Measurements from ENCODE around the gene PTN. TPM values are rescaled to one million over a fixed set of nuclear protein-coding genes. Genes with fewer than 3 reads are reported as not detected.

Gene PTN
- total and polyA plus RNA-seq, 5 donors from 2014 or later = 0.15 TPM; not detected in 4

DNA sequence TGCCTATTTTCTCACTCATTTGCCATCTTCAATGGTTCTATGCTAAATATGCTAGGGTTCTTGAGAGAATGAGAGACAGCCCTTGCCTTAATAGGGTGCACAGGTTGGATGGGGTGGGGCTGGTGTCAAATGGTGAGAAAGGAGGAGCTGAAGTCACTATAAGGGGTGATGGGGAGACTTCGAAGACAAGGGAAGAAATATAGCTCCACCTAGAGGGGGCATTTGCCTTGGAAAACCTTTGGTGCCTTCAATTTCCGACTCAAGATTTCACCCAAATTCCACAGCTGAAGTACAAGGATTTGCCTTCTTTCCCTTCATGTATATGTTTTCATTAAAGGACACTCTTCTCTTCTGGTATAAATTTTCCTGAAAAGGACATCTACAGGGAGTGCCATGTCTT, 5.6 kb downstream of the PTN start:
- H3K27ac Mint-ChIP-seq = no peak overlapping the region
- Histone ChIP-seq H3K4me3 (ENCODE audit: low read depth, low read length) (no peak overlapping the region), H3K27ac (ENCODE audit: insufficient read depth, low read length, poor library complexity, severe bottlenecking) (no peak overlapping the region), H3K27me3 (ENCODE audit: control insufficient read depth, insufficient read depth, low read length) (no peaks in the 10 kb centered on the region), H3K4me1 (ENCODE audit: control insufficient read depth, insufficient read depth, low read length, poor library complexity, severe bottlenecking) (no peaks in the 10 kb centered on the region), H3K36me3 (ENCODE audit: control insufficient read depth, insufficient read depth, low read length) (no peaks in the 10 kb centered on the region), H3K9me3 (ENCODE audit: control insufficient read depth in 2 of 2, low read length in 2 of 2) (no peaks in the 10 kb centered on the region)
- no peak overlapping the region for H3K4me3 Mint-ChIP-seq
- ATAC-seq (ENCODE audit: low read depth in 2 of 2) (no peak), DNase-seq (no peak)
- peaks cover 0 to 7% (median 4%) of the 10 kb centered on the region in 7 donors for H3K9me3 Mint-ChIP-seq
- peaks cover 4% of the 10 kb centered on the region for H3K27me3 Mint-ChIP-seq
- H3K4me1 Mint-ChIP-seq = no peaks in the 10 kb centered on the region
- no peaks in the 10 kb centered on the region for H3K36me3 Mint-ChIP-seq

DNA sequence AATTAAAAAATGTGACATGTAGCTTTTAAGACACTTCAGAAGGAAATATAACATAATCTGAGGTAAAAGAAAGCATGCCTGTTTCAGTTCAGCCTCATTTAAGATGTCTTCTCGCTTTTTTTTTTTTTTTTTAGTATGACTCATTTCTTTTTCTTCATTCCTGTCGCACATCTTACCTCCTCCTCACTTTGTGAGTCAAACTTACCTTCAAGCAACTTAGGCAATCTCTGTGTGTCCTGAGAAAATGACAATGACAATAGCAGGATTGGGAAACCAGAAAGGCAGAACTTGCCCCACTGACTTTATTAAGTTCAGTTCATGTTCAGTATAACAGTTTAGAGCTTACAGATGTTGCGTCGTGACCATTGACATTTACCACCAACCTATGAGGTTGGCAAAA, 7.7 kb downstream of the PTN start:
- Histone ChIP-seq H3K4me3 (ENCODE audit: low read depth, low read length) (no peak overlapping the region), H3K36me3 (ENCODE audit: control insufficient read depth, insufficient read depth, low read length) (no peaks in the 10 kb centered on the region), H3K27ac (ENCODE audit: insufficient read depth, low read length, poor library complexity, severe bottlenecking) (no peak overlapping the region), H3K27me3 (ENCODE audit: control insufficient read depth, insufficient read depth, low read length) (no peaks in the 10 kb centered on the region), H3K4me1 (ENCODE audit: control insufficient read depth, insufficient read depth, low read length, poor library complexity, severe bottlenecking) (no peaks in the 10 kb centered on the region), H3K9me3 (ENCODE audit: control insufficient read depth in 2 of 2, low read length in 2 of 2) (no peaks in the 10 kb centered on the region)
- peaks cover 4% of the 10 kb centered on the region for H3K27me3 Mint-ChIP-seq
- ATAC-seq (ENCODE audit: low read depth in 2 of 2) (no peak), DNase-seq (no peak)
- peaks cover 0 to 8% (median 2%) of the 10 kb centered on the region in 7 donors for H3K9me3 Mint-ChIP-seq
- H3K27ac Mint-ChIP-seq = no peak overlapping the region
- H3K36me3 Mint-ChIP-seq = no peaks in the 10 kb centered on the region
- no peak overlapping the region for H3K4me3 Mint-ChIP-seq
- H3K4me1 Mint-ChIP-seq = no peaks in the 10 kb centered on the region

DNA sequence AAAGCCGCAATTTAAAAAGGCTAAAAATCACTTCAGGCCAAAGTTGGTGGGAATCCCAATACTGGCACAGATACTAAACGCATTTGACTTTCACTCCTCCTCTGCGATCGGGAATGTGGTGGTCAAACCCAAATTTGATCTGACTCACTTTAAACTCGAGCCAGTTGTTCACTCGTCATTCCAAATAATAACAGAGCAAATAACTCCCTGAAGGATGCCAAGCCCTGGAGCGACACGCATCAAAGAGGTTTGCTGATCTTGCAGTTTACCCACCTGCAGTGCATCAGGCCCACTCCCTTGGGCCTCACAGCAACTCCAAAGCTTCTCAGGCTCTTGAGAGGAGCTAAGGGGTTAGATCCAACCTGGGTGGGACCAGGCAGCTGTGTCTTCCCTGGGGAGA, 12.2 kb downstream of the PTN start:
- DNase-seq (no peak), ATAC-seq (ENCODE audit: low read depth in 2 of 2) (no peak)
- Histone ChIP-seq H3K27me3 (ENCODE audit: control insufficient read depth, insufficient read depth, low read length) (no peaks in the 10 kb centered on the region), H3K4me1 (ENCODE audit: control insufficient read depth, insufficient read depth, low read length, poor library complexity, severe bottlenecking) (no peaks in the 10 kb centered on the region), H3K36me3 (ENCODE audit: control insufficient read depth, insufficient read depth, low read length) (no peaks in the 10 kb centered on the region), H3K9me3 (ENCODE audit: control insufficient read depth in 2 of 2, low read length in 2 of 2) (no peaks in the 10 kb centered on the region), H3K4me3 (ENCODE audit: low read depth, low read length) (no peak overlapping the region), H3K27ac (ENCODE audit: insufficient read depth, low read length, poor library complexity, severe bottlenecking) (no peak overlapping the region)
- no peaks in the 10 kb centered on the region for H3K36me3 Mint-ChIP-seq
- H3K27me3 Mint-ChIP-seq = no peaks in the 10 kb centered on the region
- no peak overlapping the region for H3K4me3 Mint-ChIP-seq
- H3K27ac Mint-ChIP-seq = no peak overlapping the region
- peaks cover 2 to 13% (median 5%) of the 10 kb centered on the region in 7 donors for H3K9me3 Mint-ChIP-seq
- H3K4me1 Mint-ChIP-seq = no peaks in the 10 kb centered on the region

DNA sequence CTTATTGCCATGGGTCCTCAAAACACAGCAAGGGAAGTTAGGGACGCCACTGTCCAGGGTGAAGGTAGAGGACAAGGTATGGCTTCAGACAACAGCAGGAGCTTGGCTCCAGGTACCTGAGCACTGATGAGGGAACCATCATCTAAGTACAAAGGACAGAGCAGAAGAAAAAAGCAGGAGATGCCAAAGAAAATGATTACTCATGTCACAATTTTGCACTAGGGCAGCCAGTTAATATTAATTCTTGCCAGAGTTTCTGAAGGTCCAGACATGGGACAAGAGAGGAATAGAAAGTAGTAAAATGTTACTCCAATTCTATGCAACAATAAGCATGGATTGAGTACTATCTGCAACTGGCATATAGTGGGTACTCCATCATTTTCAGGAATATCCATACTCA, 14.1 kb downstream of the PTN start:
- Histone ChIP-seq H3K36me3 (ENCODE audit: control insufficient read depth, insufficient read depth, low read length) (no peaks in the 10 kb centered on the region), H3K27ac (ENCODE audit: insufficient read depth, low read length, poor library complexity, severe bottlenecking) (no peak overlapping the region), H3K9me3 (ENCODE audit: control insufficient read depth in 2 of 2, low read length in 2 of 2) (no peaks in the 10 kb centered on the region), H3K4me1 (ENCODE audit: control insufficient read depth, insufficient read depth, low read length, poor library complexity, severe bottlenecking) (no peaks in the 10 kb centered on the region), H3K4me3 (ENCODE audit: low read depth, low read length) (no peak overlapping the region), H3K27me3 (ENCODE audit: control insufficient read depth, insufficient read depth, low read length) (no peaks in the 10 kb centered on the region)
- H3K9me3 Mint-ChIP-seq = peaks cover 2 to 13% (median 5%) of the 10 kb centered on the region in 7 donors
- DNase-seq (no peak), ATAC-seq (ENCODE audit: low read depth in 2 of 2) (no peak)
- no peak overlapping the region for H3K4me3 Mint-ChIP-seq
- H3K27me3 Mint-ChIP-seq = no peaks in the 10 kb centered on the region
- no peaks in the 10 kb centered on the region for H3K4me1 Mint-ChIP-seq
- H3K27ac Mint-ChIP-seq = no peak overlapping the region
- no peaks in the 10 kb centered on the region for H3K36me3 Mint-ChIP-seq

DNA sequence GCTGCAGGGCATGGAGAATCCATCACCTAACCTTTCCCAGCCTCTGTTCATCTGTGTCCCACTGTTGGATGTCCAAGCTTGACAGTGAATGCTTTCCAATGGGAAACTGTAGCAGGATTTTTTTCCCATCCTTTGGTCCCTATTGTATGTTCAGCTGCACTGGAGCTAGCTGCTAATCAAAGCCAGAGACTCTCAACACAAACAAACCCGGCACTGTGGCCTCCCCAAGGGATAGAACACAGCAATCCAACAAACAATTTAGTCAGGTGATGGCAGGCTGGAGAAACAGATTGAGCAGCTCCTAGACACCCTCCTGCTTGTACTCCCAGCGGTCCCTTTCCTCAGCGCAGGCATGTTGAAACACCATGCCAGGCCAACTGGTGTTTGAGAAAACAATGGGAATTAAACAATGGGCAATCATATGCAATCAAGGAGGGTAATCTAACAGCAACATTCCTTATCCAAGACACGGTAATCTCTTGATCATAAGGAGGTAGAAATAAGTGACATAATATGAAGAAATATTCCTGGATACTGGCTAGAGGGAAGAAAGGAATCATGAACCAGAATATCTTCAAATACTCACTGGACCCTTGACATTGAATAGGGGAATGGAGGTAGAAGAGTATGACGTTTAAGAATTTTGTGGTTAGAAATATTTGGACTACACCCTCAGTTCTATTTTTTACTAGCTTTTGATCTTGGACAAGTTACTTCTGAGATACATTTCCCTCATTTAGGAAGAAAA, 15.0 kb downstream of the PTN start:
- Mint-ChIP-seq H3K27me3 (no peaks in the 10 kb centered on the region), H3K4me3 (no peak overlapping the region), H3K9me3 (peaks cover 2 to 13% (median 5%) of the 10 kb centered on the region in 7 donors), H3K27ac (no peak overlapping the region), H3K36me3 (no peaks in the 10 kb centered on the region), H3K4me1 (no peaks in the 10 kb centered on the region)
- no peak overlapping the region for H3K27ac ChIP-seq (ENCODE audit: insufficient read depth, low read length, poor library complexity, severe bottlenecking)
- DNase-seq = no peak
- H3K36me3 ChIP-seq (ENCODE audit: control insufficient read depth, insufficient read depth, low read length) = no peaks in the 10 kb centered on the region
- H3K4me1 ChIP-seq (ENCODE audit: control insufficient read depth, insufficient read depth, low read length, poor library complexity, severe bottlenecking) = no peaks in the 10 kb centered on the region
- no peaks in the 10 kb centered on the region for H3K9me3 ChIP-seq (ENCODE audit: control insufficient read depth in 2 of 2, low read length in 2 of 2)
- ATAC-seq (ENCODE audit: low read depth in 2 of 2) = no peak
- H3K4me3 ChIP-seq (ENCODE audit: low read depth, low read length) = no peak overlapping the region
- no peaks in the 10 kb centered on the region for H3K27me3 ChIP-seq (ENCODE audit: control insufficient read depth, insufficient read depth, low read length)

DNA sequence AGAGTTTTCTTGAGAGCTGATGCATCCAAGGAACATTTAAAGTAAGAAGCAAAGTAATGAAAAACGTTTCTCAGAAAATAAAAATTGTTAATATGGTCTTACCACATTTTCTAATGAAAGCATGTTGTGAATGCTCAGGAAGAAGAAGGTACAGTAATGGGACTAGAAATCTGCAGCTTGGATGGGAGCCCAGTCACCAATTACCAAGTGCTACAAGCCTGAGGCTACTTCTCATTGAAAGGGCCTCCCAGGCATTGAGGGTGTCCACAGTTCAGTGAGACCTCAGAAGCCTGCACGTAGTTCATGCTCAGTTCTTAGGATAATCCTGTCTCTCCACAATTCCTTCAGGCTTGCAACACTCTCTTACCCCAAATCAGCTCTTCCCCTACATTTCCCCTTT, 17.6 kb downstream of the PTN start:
- Mint-ChIP-seq H3K36me3 (no peaks in the 10 kb centered on the region), H3K9me3 (peaks cover 1 to 13% (median 9%) of the 10 kb centered on the region in 7 donors), H3K27me3 (no peaks in the 10 kb centered on the region), H3K27ac (no peak overlapping the region), H3K4me3 (no peak overlapping the region), H3K4me1 (no peaks in the 10 kb centered on the region)
- Histone ChIP-seq H3K9me3 (ENCODE audit: control insufficient read depth in 2 of 2, low read length in 2 of 2) (no peaks in the 10 kb centered on the region), H3K27me3 (ENCODE audit: control insufficient read depth, insufficient read depth, low read length) (no peaks in the 10 kb centered on the region), H3K4me3 (ENCODE audit: low read depth, low read length) (no peak overlapping the region), H3K27ac (ENCODE audit: insufficient read depth, low read length, poor library complexity, severe bottlenecking) (no peak overlapping the region), H3K36me3 (ENCODE audit: control insufficient read depth, insufficient read depth, low read length) (no peaks in the 10 kb centered on the region), H3K4me1 (ENCODE audit: control insufficient read depth, insufficient read depth, low read length, poor library complexity, severe bottlenecking) (no peaks in the 10 kb centered on the region)
- DNase-seq (no peak), ATAC-seq (ENCODE audit: low read depth in 2 of 2) (no peak)

DNA sequence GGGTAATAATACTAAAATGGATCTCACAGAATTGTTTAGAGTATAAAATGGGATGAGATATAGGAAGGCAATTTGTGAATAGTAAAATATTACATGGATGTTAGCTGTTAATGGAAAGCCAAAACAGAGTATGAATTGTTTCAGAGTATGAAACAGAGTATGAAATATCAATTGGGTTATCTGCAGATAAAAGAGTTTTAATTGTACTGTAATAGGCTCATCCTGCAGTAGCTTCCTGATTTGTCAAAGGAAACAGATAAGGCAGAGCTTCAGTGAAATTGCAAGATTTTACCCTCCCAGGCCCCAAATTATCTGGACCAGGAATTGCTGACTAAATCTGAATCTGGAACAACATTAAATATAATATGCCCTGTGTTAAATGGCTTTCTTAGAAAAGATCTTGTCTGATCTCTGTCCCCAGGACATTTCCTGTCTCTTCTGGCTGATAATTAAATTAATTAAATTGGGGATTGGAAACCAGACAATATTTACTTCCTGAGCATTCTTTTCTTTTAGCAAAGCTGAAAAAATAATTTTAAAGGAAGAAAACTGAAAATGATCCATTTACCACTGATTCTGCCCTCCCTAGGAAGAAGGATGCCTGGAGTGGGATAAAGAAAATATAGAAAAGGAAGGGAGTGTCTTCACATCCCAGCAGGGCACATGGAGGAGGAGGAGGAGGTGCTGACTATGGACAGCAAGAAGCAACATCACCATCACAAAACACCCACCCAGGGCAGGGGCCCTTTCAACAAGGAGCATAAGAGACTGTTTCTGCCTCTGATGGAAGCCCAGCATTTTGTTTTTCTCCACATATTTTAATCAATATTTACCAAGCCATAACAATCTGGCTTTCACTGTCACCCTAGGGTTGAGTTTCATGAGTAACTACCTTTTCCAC, 18.5 kb downstream of the PTN start:
- Mint-ChIP-seq H3K36me3 (no peaks in the 10 kb centered on the region), H3K4me1 (no peaks in the 10 kb centered on the region), H3K27ac (no peak overlapping the region)

More for the DNA sequence above, 18.5 kb downstream of the PTN start:
- ATAC-seq (ENCODE audit: low read depth in 2 of 2) (no peak), DNase-seq (no peak)
- Histone ChIP-seq H3K27ac (ENCODE audit: insufficient read depth, low read length, poor library complexity, severe bottlenecking) (no peak overlapping the region), H3K4me3 (ENCODE audit: low read depth, low read length) (no peak overlapping the region), H3K27me3 (ENCODE audit: control insufficient read depth, insufficient read depth, low read length) (no peaks in the 10 kb centered on the region), H3K4me1 (ENCODE audit: control insufficient read depth, insufficient read depth, low read length, poor library complexity, severe bottlenecking) (no peaks in the 10 kb centered on the region), H3K9me3 (ENCODE audit: control insufficient read depth in 2 of 2, low read length in 2 of 2) (no peaks in the 10 kb centered on the region), H3K36me3 (ENCODE audit: control insufficient read depth, insufficient read depth, low read length) (no peaks in the 10 kb centered on the region)
- H3K27me3 Mint-ChIP-seq = no peaks in the 10 kb centered on the region
- no peak overlapping the region for H3K4me3 Mint-ChIP-seq
- peaks cover 1 to 13% (median 7%) of the 10 kb centered on the region in 7 donors for H3K9me3 Mint-ChIP-seq

Data from CD4-positive, CD25-positive, alpha-beta regulatory T cell (primary cell).